GM23248 (cell line): ENCODE results near the gene RPL27. TPM values are rescaled to one million over a fixed set of nuclear protein-coding genes. Genes with fewer than 3 reads are reported as not detected.

Experiments
- DNase-seq: peaks from one replicate; pipeline ENCODE4 v3.0.0-alpha.2; 2015
- H2AFZ ChIP-seq: fragments of 200-600 bp; sonication (generic); 2 replicates; pipeline ENCODE4 v1.6.1; 2016; ENCODE audit warnings: antibody characterized with exemption
- H3F3A ChIP-seq: fragments of 200-600 bp; sonication (generic); 2 replicates; pipeline ENCODE4 v1.6.1; 2016; ENCODE audit warnings: mild to moderate bottlenecking, antibody characterized with exemption, mixed run types; ENCODE audit not compliant: insufficient read depth
- H3K27ac ChIP-seq: fragments of 200-600 bp; sonication (generic); 2 replicates; pipeline ENCODE4 v1.5.1; 2016; ENCODE audit warnings: mild to moderate bottlenecking
- H3K27me3 ChIP-seq: fragments of 200-600 bp; sonication (generic); replicated peaks from 2 replicates; pipeline ENCODE4 v1.6.1; 2016; ENCODE audit warnings: mild to moderate bottlenecking; ENCODE audit not compliant: insufficient read depth
- H3K36me3 ChIP-seq: fragments of 200-600 bp; sonication (generic); 2 replicates; pipeline ENCODE4 v1.6.1; 2016; ENCODE audit warnings: low read depth, mild to moderate bottlenecking
- H3K4me1 ChIP-seq: fragments of 200-600 bp; sonication (generic); 2 replicates; pipeline ENCODE4 v1.6.1; 2016; ENCODE audit warnings: mild to moderate bottlenecking; ENCODE audit not compliant: insufficient read depth
- H3K4me2 ChIP-seq: fragments of 200-600 bp; sonication (generic); one replicate; pipeline ENCODE4 v1.6.1; 2016; ENCODE audit warnings: mild to moderate bottlenecking; ENCODE audit not compliant: unreplicated experiment
- H3K4me3 ChIP-seq: fragments of 200-600 bp; sonication (generic); 2 replicates; pipeline ENCODE4 v1.5.1; 2016; ENCODE audit warnings: mild to moderate bottlenecking
- H3K79me2 ChIP-seq: fragments of 200-600 bp; sonication (generic); 2 replicates; pipeline ENCODE4 v1.6.1; 2016; ENCODE audit warnings: mild to moderate bottlenecking; ENCODE audit not compliant: insufficient read depth
- H3K9ac ChIP-seq: fragments of 200-600 bp; sonication (generic); 2 replicates; pipeline ENCODE4 v1.6.1; 2016; ENCODE audit warnings: mild to moderate bottlenecking
- H3K9me2 ChIP-seq: fragments of 200-600 bp; sonication (generic); 2 replicates; pipeline ENCODE4 v1.6.1; 2016; ENCODE audit warnings: mixed run types, mild to moderate bottlenecking, moderate library complexity; ENCODE audit not compliant: insufficient read depth
- H3K9me3 ChIP-seq: fragments of 200-600 bp; sonication (generic); one replicate; pipeline ENCODE4 v1.6.1; 2017; ENCODE audit warnings: low read depth
- H4K20me1 ChIP-seq: fragments of 200-600 bp; sonication (generic); 2 replicates; pipeline ENCODE4 v1.6.0; 2016; ENCODE audit not compliant: insufficient read depth
- EZH2 ChIP-seq: fragments of 200-600 bp; sonication (generic); IDR thresholded peaks from 2 replicates; pipeline ENCODE4 v1.6.1; 2018; ENCODE audit warnings: antibody characterized with exemption, mild to moderate bottlenecking; ENCODE audit not compliant: insufficient read depth, poor library complexity, severe bottlenecking
- EZH2phosphoT487 ChIP-seq: fragments of 200-600 bp; sonication (generic); IDR thresholded peaks from 2 replicates; pipeline ENCODE4 v1.6.1; 2018; ENCODE audit warnings: antibody characterized with exemption, moderate library complexity, mild to moderate bottlenecking, low read depth; ENCODE audit not compliant: insufficient read depth
- WGBS, 2 experiments: methylation state at CpG; one replicate each; pipeline ENCODE4 v1.1.6; 2015 to 2017; ENCODE audit warnings: low lambda C conversion rate in 2 of 2, low coverage in 1 of 2; ENCODE audit errors: missing lambda C conversion rate in 2 of 2; 5-methylcytosine and 5-hydroxymethylcytosine counted together
- in situ Hi-C: fragments of 300-500 bp; cut with MboI; formaldehyde crosslinking; loops from 2 replicates; pipeline ENCODE4 v1.15.0; 2020
- polyA plus RNA-seq: library from polyadenylated mRNA; unstranded; fragments of >200 nt; fragmentation: Nextera tagmentation; extraction: Ambion mirVana; gene quantifications from 2 replicates; pipeline ENCODE4 v1.2.1, GENCODE V29; 2016
- total RNA-seq: library from RNA; depleted of rRNA; stranded (reverse); fragments of >200 nt; shearing (Covaris generic); gene quantifications from 2 replicates; pipeline ENCODE4 v1.2.3, GENCODE V29; 2014

The RPL27 gene
- total and polyA plus RNA-seq, 2 experiments from 2014 or later: 928 to 1,095 TPM

GRCh38 chr17:43025290-43025657 is 27.1 kb downstream of the RPL27 start:
- in situ Hi-C loops: loop anchor here (25.0 kb wide), 1 partner anchor 287 kb away; no protein-coding TSS in a partner anchor
- Histone ChIP-seq H3K79me2 (peaks cover 14% of the 10 kb centered on the region), H3K27ac (no peak overlapping the region), H2AFZ (peak overlapping the region; percentile 49; the same call in 1 of the 2 replicates), H3K9me3 (no peaks in the 10 kb centered on the region), H3K9ac (no peak overlapping the region), H3K9me2 (no peaks in the 10 kb centered on the region), H3F3A (no peaks in the 10 kb centered on the region), H3K4me3 (peak overlapping the region; percentile 76), H3K4me2 (no peak overlapping the region), H4K20me1 (no peaks in the 10 kb centered on the region), H3K4me1 (peaks cover 7% of the 10 kb centered on the region), H3K27me3 (no peaks in the 10 kb centered on the region), H3K36me3 (no peaks in the 10 kb centered on the region)
- DNase-seq: no peak
- no peak for TF ChIP-seq EZH2
- 0 to 2% methylated on average over 6 to 17 of the region's 27 CpGs for WGBS, 2 experiments

GRCh38 chr17:43025766-43026537 is 27.7 kb downstream of the RPL27 start:
- H3K9ac ChIP-seq: no peak overlapping the region
- H3K79me2 ChIP-seq: peaks cover 7% of the 10 kb centered on the region
- in situ Hi-C loops: loop anchor here (25.0 kb wide), 1 partner anchor 286 kb away; no protein-coding TSS in a partner anchor
- no peak overlapping the region for H3K4me2 ChIP-seq
- TF ChIP-seq EZH2phosphoT487: no peak
- TF ChIP-seq EZH2: no peak
- H3F3A ChIP-seq: no peaks in the 10 kb centered on the region
- H3K36me3 ChIP-seq: no peaks in the 10 kb centered on the region
- H3K9me2 ChIP-seq: no peaks in the 10 kb centered on the region
- WGBS, 2 experiments: 59 to 60% methylated on average over 13 to 14 of the region's 16 CpGs
- H3K27me3 ChIP-seq: no peaks in the 10 kb centered on the region
- H3K4me3 ChIP-seq: no peak overlapping the region
- no peak overlapping the region for H2AFZ ChIP-seq
- no peaks in the 10 kb centered on the region for H4K20me1 ChIP-seq
- no peak for DNase-seq
- H3K27ac ChIP-seq: no peak overlapping the region
- H3K9me3 ChIP-seq: no peaks in the 10 kb centered on the region
- no peaks in the 10 kb centered on the region for H3K4me1 ChIP-seq

GRCh38 chr17:43026595-43026994 is 28.4 kb downstream of the RPL27 start:
- H3K9me2 ChIP-seq: no peaks in the 10 kb centered on the region
- no peak overlapping the region for H3K4me3 ChIP-seq
- H4K20me1 ChIP-seq: no peaks in the 10 kb centered on the region
- 82 to 85% methylated on average over 5 of the region's 5 CpGs for WGBS, 2 experiments
- no peak overlapping the region for H2AFZ ChIP-seq
- H3K4me2 ChIP-seq: no peak overlapping the region
- no peaks in the 10 kb centered on the region for H3K4me1 ChIP-seq
- DNase-seq: no peak
- no peak overlapping the region for H3K9ac ChIP-seq
- H3K9me3 ChIP-seq: no peaks in the 10 kb centered on the region
- H3K36me3 ChIP-seq: no peaks in the 10 kb centered on the region
- H3K79me2 ChIP-seq: peaks cover 6% of the 10 kb centered on the region; the same call in 1 of the 2 replicates
- no peaks in the 10 kb centered on the region for H3K27me3 ChIP-seq
- H3K27ac ChIP-seq: no peak overlapping the region
- in situ Hi-C loops: loop anchor here (25.0 kb wide), 1 partner anchor 286 kb away; no protein-coding TSS in a partner anchor
- no peaks in the 10 kb centered on the region for H3F3A ChIP-seq
- no peak for TF ChIP-seq EZH2
- TF ChIP-seq EZH2phosphoT487: no peak

DNA sequence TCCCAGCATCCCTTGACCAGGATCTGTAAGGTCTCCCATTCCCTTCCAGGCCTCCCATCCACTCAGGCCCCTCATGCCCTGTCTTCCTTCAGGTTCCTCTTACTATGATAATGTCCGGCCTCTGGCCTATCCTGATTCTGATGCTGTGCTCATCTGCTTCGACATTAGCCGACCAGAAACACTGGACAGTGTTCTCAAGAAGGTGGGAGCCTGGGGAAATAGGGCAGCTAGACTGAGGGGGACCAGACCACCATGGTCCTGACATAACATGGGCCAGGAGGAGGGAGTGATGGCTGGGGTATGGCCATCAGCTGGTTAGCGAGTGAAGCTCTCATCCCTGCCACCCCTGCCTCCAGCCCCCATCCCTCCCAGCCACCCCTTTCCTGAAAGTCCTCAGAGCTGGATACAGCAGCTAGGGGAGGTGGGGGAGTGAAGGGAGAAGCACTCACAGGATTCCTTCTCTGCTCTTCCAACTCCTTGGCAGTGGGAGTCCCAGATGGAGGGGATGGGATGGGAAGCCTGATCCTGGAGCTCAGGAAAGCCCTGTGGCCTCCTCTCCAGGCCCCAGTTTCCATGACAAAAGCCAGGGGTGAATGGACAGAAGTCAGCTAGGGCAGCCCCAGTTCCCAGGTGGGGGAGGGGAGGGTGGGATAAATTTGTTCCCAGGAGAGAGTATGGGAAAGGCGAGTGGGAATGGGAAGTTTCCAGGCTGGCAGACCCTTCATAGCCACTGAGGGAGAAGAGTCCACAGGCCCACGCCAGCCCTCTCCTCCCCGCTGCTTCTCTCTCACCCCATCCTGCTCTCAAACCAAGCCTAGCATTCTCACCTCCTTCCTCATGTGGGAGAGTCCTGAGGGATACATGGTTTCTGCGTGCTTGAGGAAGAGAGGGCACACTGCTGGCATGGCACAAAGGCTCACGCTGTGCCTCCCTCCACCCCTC is 29.1 kb downstream of the RPL27 start:
- H3K4me2 ChIP-seq: no peak overlapping the region
- H3K27me3 ChIP-seq: no peaks in the 10 kb centered on the region
- H3K4me1 ChIP-seq: no peaks in the 10 kb centered on the region
- no peak overlapping the region for H3K4me3 ChIP-seq
- no peak overlapping the region for H2AFZ ChIP-seq
- H3K36me3 ChIP-seq: no peaks in the 10 kb centered on the region
- in situ Hi-C loops: loop anchor here (25.0 kb wide), 1 partner anchor 285 kb away; no protein-coding TSS in a partner anchor
- no peaks in the 10 kb centered on the region for H3F3A ChIP-seq
- no peaks in the 10 kb centered on the region for H3K9me2 ChIP-seq
- no peaks in the 10 kb centered on the region for H3K9me3 ChIP-seq
- TF ChIP-seq EZH2 (no peak), EZH2phosphoT487 (no peak)
- no peaks in the 10 kb centered on the region for H3K79me2 ChIP-seq
- WGBS, 2 experiments: 78 to 80% methylated on average over 7 to 9 of the region's 9 CpGs
- no peak overlapping the region for H3K9ac ChIP-seq
- no peaks in the 10 kb centered on the region for H4K20me1 ChIP-seq
- H3K27ac ChIP-seq: no peak overlapping the region
- no peak for DNase-seq
